OCI-M2 (cell line): ENCODE results near the gene NXPH2.
"Not testable (repeated sequence)": the region's sequence is repeated elsewhere in the genome, so short reads cannot be mapped to it uniquely, and the experiment has no call there.

Source experiments
- DNase-seq: peaks from one replicate; lab custom pipeline; 2025; ENCODE audit not compliant: unreplicated experiment; lab: John Stamatoyannopoulos, UW

The NXPH2 gene

GRCh38 chr2:138712212-138712979 lies 67.8 kb downstream of the NXPH2 start:
- DNase-seq, result no peak

GRCh38 chr2:138711812-138712211 lies 68.4 kb downstream of the NXPH2 start:
- no peak for DNase-seq

- no peak for DNase-seq
Measured at GRCh38 chr2:138708682-138709241, 71.4 kb downstream of the NXPH2 start.

- DNase-seq, result no peak
Measured at GRCh38 chr2:138707392-138708074, 72.7 kb downstream of the NXPH2 start.

- no peak for DNase-seq
Measured at GRCh38 chr2:138703242-138703641, 76.9 kb downstream of the NXPH2 start.

GRCh38 chr2:138700716-138701115 lies 79.5 kb downstream of the NXPH2 start:
- DNase-seq, result no peak

GRCh38 chr2:138699421-138699820 lies 80.8 kb downstream of the NXPH2 start:
- DNase-seq, result no peak

- no peak for DNase-seq
Measured at GRCh38 chr2:138698428-138698827, 81.8 kb downstream of the NXPH2 start.

- DNase-seq, result no peak
Measured at GRCh38 chr2:138691667-138692066, 88.5 kb downstream of the NXPH2 start.

- DNase-seq, result no peak
Measured at GRCh38 chr2:138689705-138690104, 90.5 kb downstream of the NXPH2 start.

GRCh38 chr2:138682163-138682562 lies 98.0 kb downstream of the NXPH2 start:
- no peak for DNase-seq

GRCh38 chr2:138677221-138677620 lies 103.0 kb downstream of the NXPH2 start:
- DNase-seq, result no peak

- DNase-seq, result no peak
Measured at GRCh38 chr2:138676619-138677021, 103.6 kb downstream of the NXPH2 start.

- DNase-seq, result no peak
Measured at GRCh38 chr2:138671566-138671965, 108.6 kb downstream of the NXPH2 start.

- no peak for DNase-seq
Measured at GRCh38 chr2:138670734-138671133, 109.5 kb downstream of the NXPH2 start.

- no peak for DNase-seq
Measured at GRCh38 chr2:138665937-138666336, 114.3 kb downstream of the NXPH2 start.

GRCh38 chr2:138658187-138658894 lies 121.8 kb downstream of the NXPH2 start:
- DNase-seq, result no peak

GRCh38 chr2:138654146-138654545 lies 126.0 kb downstream of the NXPH2 start:
- DNase-seq, result no peak

- DNase-seq, result no peak
Measured at GRCh38 chr2:138652378-138652777, 127.8 kb downstream of the NXPH2 start.

- DNase-seq, result no peak
Measured at GRCh38 chr2:138649571-138649970, 130.6 kb downstream of the NXPH2 start.

- no peak for DNase-seq
Measured at GRCh38 chr2:138648606-138649005, 131.6 kb downstream of the NXPH2 start.

- not testable (repeated sequence) for DNase-seq
Measured at GRCh38 chr2:138644776-138645175, 135.4 kb downstream of the NXPH2 start.
